HG03196 (cell line): ENCODE results near the gene UPF1.
"Not testable (repeated sequence)": the region's sequence is repeated elsewhere in the genome, so short reads cannot be mapped to it uniquely, and the experiment has no call there.

Experiments used
- ATAC-seq: cut with Tn5 transposase; IDR thresholded peaks from one replicate; pipeline ENCODE4 v1.9.1; 2021; ENCODE audit not compliant: unreplicated experiment

Gene UPF1

GRCh38 chr19:18798384-18799352 is 33.1 kb upstream of the UPF1 start:
- ATAC-seq, result no peak

DNA sequence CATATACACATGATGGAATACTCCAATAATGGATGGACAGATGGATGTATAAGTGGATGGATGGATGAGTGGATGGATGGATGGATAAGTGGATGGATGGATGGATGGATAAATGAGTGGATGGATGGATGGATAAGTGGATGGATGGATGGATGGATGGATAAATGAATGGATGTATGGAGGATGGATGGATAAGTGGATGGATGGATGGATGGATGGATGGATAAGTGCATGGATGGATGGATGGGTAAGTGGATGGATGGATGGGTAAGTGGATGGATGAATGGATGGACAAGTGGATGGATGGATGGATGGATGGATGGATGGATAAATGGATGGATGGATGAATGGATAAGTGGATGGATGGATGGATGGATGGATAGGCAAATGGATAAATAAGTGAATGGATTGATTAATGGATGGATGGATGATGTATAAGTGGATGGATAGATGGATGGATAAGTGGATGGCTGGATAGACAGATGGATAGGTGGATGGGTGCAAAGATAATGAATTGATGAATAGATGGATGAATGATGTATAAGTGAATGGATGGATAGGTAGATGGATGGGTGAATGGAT is 32.3 kb upstream of the UPF1 start:
- ATAC-seq, result no peak

DNA sequence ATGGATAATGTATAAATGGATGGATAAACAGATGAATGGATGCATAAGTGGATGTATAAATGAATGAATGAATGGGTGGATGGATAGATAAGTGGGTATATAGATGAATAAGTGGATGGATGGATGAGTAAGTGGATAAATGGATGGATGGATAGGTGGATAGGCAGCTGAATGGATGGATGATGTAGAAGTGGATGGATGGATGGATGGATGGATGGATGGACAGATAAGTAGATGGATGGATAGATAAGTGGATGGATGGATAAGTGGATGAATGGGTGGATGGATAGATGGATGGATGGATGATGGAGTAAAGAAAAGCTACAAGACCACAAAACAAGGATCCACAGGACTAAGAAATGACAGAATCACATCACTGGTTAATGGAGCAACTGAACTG is 31.7 kb upstream of the UPF1 start:
- no peak for ATAC-seq

GRCh38 chr19:18800636-18801035 is 31.1 kb upstream of the UPF1 start:
- ATAC-seq, result no peak

DNA sequence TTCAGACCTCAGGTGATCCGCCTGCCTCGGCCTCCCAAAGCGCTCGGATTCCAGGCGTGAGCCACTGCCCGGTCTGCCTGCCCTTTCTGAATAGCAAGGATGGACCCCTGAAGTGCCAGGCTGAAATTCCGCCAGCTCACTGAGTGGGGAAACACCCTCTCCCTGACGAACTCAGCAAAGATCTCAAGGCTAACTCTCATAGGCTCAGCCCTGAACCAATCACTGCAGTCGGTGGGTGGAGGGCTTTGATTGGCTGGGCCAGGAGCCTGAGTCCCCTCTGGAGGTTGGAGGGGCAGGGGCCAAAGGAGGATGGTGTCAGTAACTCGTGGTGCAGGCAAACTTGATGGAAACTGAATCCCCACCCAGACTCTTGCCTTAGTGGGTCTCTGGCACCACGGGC is 29.4 kb upstream of the UPF1 start:
- no peak for ATAC-seq

DNA sequence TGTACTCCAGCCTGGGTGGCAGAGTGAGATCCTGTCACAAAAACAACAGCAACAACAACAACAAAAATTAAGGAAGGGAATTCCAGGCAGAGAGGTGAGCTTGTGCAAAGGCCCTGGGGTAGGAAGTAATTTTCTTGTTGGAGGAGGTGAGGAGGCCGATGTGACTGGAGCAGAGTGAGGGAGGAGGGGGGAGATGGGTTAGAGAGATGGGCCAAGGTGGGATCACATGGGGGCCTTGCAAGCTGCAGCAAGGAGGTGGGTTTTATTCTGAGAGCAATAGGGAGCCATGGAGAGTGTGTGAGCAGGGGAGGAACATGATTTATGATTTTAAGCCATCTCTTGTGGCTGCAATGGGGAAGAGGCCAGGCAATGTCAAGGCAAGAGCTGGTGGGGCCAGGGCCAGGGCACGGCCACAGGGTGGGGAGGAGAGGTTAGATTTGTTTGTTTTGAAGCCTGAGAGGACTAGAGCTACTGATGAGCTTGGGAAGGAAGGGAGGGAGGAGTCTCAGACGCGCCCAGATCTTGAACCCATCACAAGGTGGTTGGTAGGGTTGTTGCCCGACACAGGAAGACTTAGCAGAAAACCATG is 28.1 kb upstream of the UPF1 start:
- ATAC-seq, result no peak

GRCh38 chr19:18804139-18804601 is 27.6 kb upstream of the UPF1 start:
- no peak for ATAC-seq

DNA sequence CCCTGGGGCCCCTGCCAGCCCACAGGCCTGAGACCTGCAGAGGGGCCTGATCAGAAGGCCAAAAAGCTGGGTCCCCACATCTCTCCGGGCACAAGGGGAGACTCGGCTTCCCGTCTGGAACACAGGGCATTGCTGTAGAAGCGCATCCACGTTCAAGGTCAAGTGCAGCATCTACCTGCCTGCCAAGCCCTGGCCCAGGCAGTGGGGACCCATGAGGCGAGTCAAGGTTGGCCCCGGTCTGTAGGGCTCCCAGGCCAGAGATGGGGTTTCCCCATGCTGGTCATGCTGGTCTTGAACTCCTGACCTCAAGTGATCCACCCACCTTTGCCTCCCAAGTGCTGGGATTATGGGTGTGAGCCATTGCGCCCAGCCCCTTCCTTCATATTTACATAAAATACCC is 27.1 kb upstream of the UPF1 start:
- ATAC-seq, result no peak

GRCh38 chr19:18807861-18808331 is 23.9 kb upstream of the UPF1 start:
- no peak for ATAC-seq

DNA sequence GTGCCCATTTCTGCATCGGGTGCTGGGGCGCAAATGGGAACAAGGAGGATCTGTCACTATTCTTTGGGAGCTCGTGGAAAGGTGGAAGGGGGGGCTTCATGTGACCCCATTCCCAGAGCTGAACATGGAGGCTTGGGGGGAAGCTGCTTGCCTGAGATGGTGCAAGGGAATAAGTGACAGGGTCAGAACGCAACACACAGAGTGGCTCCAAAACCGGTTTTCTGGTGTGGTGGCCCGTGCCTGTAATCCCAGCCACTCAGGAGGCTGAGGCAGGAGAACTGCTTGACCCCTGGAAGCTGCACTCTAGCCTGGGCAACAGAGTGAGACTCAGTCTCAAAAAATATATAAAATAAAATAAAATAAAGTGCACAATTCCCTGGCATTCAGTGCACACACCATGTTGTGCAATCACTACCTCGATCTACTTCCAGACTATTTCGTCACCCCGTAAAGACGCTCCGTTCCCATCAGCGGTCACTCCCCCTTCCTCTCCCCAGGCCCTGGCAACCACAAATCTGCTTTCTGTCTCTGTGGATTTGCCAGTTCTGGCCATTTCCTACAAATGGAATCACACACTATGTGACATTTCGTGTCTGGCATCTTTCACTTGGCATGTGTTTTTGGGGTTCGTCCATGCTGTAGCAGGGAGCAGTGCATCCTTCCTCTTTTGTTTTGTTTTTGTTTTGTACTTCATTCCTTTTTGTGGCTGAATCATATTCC is 22.4 kb upstream of the UPF1 start:
- ATAC-seq, result no peak

DNA sequence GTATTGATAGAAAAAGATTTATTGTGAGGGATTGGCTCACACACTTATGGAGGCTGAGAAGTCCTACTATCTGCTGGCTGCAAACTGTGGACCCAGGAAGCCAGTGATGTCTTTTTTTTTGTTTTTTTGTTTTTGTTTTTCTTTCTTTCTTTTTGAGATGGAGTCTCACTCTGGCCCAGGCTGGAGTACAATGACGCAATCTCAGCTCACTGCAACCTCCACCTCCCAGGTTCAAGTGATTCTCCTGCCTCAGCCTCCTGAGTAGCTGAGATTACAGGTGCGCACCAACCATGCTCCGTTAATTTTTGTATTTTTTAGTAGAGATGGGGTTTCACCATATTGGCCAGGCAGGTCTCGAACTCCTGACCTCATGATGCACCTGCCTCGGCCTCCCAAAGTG is 20.1 kb upstream of the UPF1 start:
- not testable (repeated sequence) for ATAC-seq

- no peak for ATAC-seq
Measured at GRCh38 chr19:18814063-18814462, 17.7 kb upstream of the UPF1 start.

GRCh38 chr19:18815673-18816072 is 16.1 kb upstream of the UPF1 start:
- no peak for ATAC-seq

GRCh38 chr19:18816645-18817044 is 15.1 kb upstream of the UPF1 start:
- not testable (repeated sequence) for ATAC-seq

GRCh38 chr19:18817574-18817973 is 14.2 kb upstream of the UPF1 start:
- ATAC-seq, result no peak

GRCh38 chr19:18828786-18829185 is 3.0 kb upstream of the UPF1 start:
- ATAC-seq, result no peak

GRCh38 chr19:18830488-18830887 is 1.3 kb upstream of the UPF1 start:
- no peak for ATAC-seq

DNA sequence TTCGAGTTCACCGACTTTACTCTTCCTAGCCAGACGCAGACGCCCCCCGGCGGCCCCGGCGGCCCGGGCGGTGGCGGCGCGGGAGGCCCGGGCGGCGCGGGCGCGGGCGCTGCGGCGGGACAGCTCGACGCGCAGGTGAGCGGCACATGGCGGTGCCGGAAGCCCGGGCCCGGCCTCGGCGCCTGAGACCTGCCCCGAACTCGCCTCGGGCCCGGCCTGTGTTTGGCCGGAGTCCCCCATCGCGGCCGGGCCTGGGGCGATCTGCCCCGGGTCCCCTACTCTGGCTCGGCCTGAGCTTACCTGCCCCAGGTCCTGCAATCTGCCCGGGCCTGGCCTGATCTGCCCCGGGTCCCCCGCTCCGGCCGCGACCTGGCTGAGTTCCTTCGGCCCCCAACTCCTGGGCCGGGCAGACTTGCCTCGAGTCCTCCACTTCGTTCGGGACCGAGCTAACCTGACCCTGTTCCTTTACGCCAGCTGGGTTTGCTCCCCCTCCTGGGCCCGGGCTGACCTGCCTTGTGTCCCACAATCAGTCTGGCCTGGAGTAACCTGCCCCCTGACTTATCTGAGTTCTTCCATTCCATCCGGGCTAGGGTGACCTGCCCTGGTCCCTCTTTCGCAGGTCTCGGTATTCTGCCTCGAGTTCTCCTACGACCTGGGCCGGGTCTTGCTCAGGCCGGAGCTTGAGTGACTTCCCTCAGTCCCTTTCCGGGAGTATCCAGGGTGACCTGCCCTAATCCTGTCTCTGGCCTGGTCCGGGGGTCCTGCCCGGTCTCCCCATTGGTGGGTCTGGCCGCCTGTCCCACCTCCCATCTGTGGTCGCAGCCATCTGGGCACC is 764 bp downstream of the UPF1 start:
- peak; percentile 28 for ATAC-seq

GRCh38 chr19:18833141-18833476 is 1.4 kb downstream of the UPF1 start:
- no peak for ATAC-seq

- ATAC-seq, result no peak
Measured at GRCh38 chr19:18833849-18834643, 2.3 kb downstream of the UPF1 start.
